ENCODE measurements around the gene SIGLECL1.

GRCh38 chr19:51297406-51297805, 46.5 kb downstream of the SIGLECL1 start:
- TF ChIP-seq CTCF (IDR thresholded peaks at IDR 0.05; ENCODE audit: low read depth, low read length), result no peak
- TF ChIP-seq EZH2phosphoT487 (IDR thresholded peaks at IDR 0.05; ENCODE audit: low read depth), result no peak
